ENCODE measurements around the gene SLC35B2. TPM values are rescaled to one million over a fixed set of nuclear protein-coding genes. Genes with fewer than 3 reads are reported as not detected.
A peak's percentile ranks its signal among the peaks of the same experiment; 100 is the strongest.

Gene SLC35B2
- total RNA-seq (2014; rRNA removed) (90.6 and 109 TPM in 2 replicates), Bru-seq, nascent RNA (percentile 84 among the genes with signal in this experiment), BruChase-seq, experiment 1, labeled RNA remaining after a 6-hour chase (percentile 97 among the genes with signal in this experiment), BruChase-seq, experiment 2, labeled RNA remaining after a 2-hour chase (percentile 92 among the genes with signal in this experiment)
- long read RNA-seq, transcript SLC35B2-202 (4 exons, 2,043 nt), result major isoform, 389 of 447 reads
- long read RNA-seq, transcript SLC35B2-201 (3 exons, 1,898 nt), result minor isoform, 7 of 447 reads
- long read RNA-seq, partial matches to known transcripts, result 25 of 447 reads
- long read RNA-seq, other reads (novel, unspliced or antisense), result 20 of 447 reads

- Histone ChIP-seq H3K9me2 (replicated peaks; ENCODE audit: low read length) (no peaks in the 10 kb centered on the region), H3K9ac (ENCODE audit: low read length) (peak within 1 kb of the TSS; percentile 91), H3K9me3 (ENCODE audit: low read length) (no peaks in the 10 kb centered on the region), H3K4me3 (ENCODE audit: low read length) (peak within 1 kb of the TSS; percentile 81), H3K36me3 (ENCODE audit: low read depth, low read length) (peaks cover 24% of the 10 kb centered on the region), H4K20me1 (ENCODE audit: low read length) (peaks cover 37% of the 10 kb centered on the region), H3K27me3 (ENCODE audit: low read length) (no peaks in the 10 kb centered on the region), H3K27ac (ENCODE audit: low read length) (peak within 1 kb of the TSS; percentile 71), H3F3A (ENCODE audit: low read length, unreplicated experiment) (peaks cover 27% of the 10 kb centered on the region), H2AFZ (ENCODE audit: low read length) (peak within 1 kb of the TSS; percentile 73), H3K4me2 (ENCODE audit: low read length) (peak within 1 kb of the TSS; percentile 100), H3K4me1 (ENCODE audit: insufficient read depth, low read length) (peaks cover 17% of the 10 kb centered on the region), H3K79me2 (ENCODE audit: low read length) (peaks cover 23% of the 10 kb centered on the region)
- DNase-seq, result peak; percentile 72
- no TSS peak for BruUV-seq (replicated peaks)
- intact Hi-C loops (cut with micrococcal nuclease), result loop anchor here (1.0 kb wide), 1 partner anchor 85 kb away; no protein-coding TSS in a partner anchor
- peak; percentile 63 for ATAC-seq
- peak; percentile 62 for TF ChIP-seq CTCF (conservative IDR thresholded peaks at IDR 0.05; ENCODE audit: low read depth, low read length)
- TF ChIP-seq EZH2 (IDR thresholded peaks at IDR 0.05; ENCODE audit: low read length, unreplicated experiment), result no peak
- no peak for TF ChIP-seq EZH2phosphoT487 (IDR thresholded peaks at IDR 0.05; ENCODE audit: borderline replicate concordance, low read length)
- ChIA-PET CTCF (interaction anchor here (0.6 to 1.7 kb wide), 6 partner anchors 10 to 116 kb away, joined by 3 to 15 read pairs (median 6); partner anchors contain the start of gene HSP90AB1), POLR2A (ENCODE audit: unreplicated experiment) (interaction anchor here (0.6 to 1.3 kb wide), 4 partner anchors 10 to 145 kb away, joined by 4 to 10 read pairs (median 5); partner anchors contain the start of gene HSP90AB1)
These were observed at the start of gene SLC35B2 for GRCh38 chr6:44257025-44257752. SLC35B2 (minus strand) TSS chr6:44257528; CDS start chr6:44257410, 118 bp downstream.

GRCh38 chr6:44306710-44307109 is 49.4 kb upstream of the SLC35B2 start:
- POLR2A ChIA-PET (ENCODE audit: unreplicated experiment), result no interaction called here

More at GRCh38 chr6:44306710-44307109, 49.4 kb upstream of the SLC35B2 start:
- CTCF ChIA-PET, result no interaction called here
- Histone ChIP-seq H3K9me2 (replicated peaks; ENCODE audit: low read length) (no peaks in the 10 kb centered on the region), H3K4me1 (ENCODE audit: insufficient read depth, low read length) (no peaks in the 10 kb centered on the region), H3K4me3 (ENCODE audit: low read length) (no peak overlapping the region), H3K9ac (ENCODE audit: low read length) (no peak overlapping the region), H3F3A (ENCODE audit: low read length, unreplicated experiment) (no peaks in the 10 kb centered on the region), H3K9me3 (ENCODE audit: low read length) (no peaks in the 10 kb centered on the region), H3K79me2 (ENCODE audit: low read length) (peaks cover 3% of the 10 kb centered on the region; the same call in 1 of the 2 replicates), H2AFZ (ENCODE audit: low read length) (no peak overlapping the region), H3K27me3 (ENCODE audit: low read length) (no peaks in the 10 kb centered on the region), H3K4me2 (ENCODE audit: low read length) (no peak overlapping the region), H3K27ac (ENCODE audit: low read length) (no peak overlapping the region), H3K36me3 (ENCODE audit: low read depth, low read length) (peaks cover 53% of the 10 kb centered on the region), H4K20me1 (ENCODE audit: low read length) (no peaks in the 10 kb centered on the region)
- TF ChIP-seq EZH2phosphoT487 (IDR thresholded peaks at IDR 0.05; ENCODE audit: borderline replicate concordance, low read length), result no peak
- no peak for TF ChIP-seq EZH2 (IDR thresholded peaks at IDR 0.05; ENCODE audit: low read length, unreplicated experiment)
- TF ChIP-seq CTCF (conservative IDR thresholded peaks at IDR 0.05; ENCODE audit: low read depth, low read length), result no peak
- ATAC-seq, result no peak
- intact Hi-C loops (cut with micrococcal nuclease), result no loop called here
- no TSS peak for BruUV-seq (replicated peaks)
- no peak for DNase-seq
